ENCODE data around the gene ZNF841. TPM values are rescaled to one million over a fixed set of nuclear protein-coding genes. Genes with fewer than 3 reads are reported as not detected.

The ZNF841 gene
- total and polyA plus RNA-seq, 9 of the 15 experiments (the other 6 are each of a cell fraction or from before 2014, with no cell fraction given), result 3.1 to 17.1 (median 11.0) TPM

DNA sequence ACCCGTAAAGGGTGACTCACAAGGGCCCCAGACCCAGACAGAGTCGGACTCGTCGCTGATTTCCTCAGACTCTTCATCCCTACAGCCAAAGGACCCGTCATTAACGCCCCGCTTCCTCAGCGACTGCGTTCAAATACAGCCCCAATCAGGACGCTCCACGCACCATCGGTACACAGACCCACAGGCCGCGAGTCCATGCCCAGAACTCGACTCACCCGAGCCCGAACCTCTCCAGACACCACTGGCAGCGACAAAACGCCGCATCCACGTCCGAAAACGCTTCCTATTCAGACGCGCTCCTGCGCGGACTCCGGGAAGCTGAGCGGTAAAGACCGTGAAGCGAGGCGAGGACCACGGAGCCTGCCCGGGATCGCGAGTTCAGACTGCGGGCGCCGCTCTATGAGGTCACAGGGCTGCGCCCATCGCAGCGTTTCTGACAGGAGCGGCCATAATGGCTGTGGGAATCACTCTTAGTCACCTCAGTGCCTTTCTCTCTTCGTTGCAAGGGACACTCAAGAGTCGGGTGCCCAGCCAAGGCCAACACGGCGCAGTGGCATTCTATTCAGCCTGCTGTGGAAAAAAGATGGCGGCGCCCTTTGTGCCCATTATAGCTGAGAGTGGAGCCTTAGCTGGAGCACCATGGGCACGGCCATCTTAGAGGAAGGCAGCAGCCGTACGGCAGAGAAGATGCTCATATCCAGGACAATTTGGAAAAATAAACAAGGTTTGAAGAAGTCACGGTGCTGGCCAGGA lies 67.4 kb downstream of the ZNF841 start, which contains the start of gene ZNF614 (continued):
- TF ChIP-seq, protein P1, sequence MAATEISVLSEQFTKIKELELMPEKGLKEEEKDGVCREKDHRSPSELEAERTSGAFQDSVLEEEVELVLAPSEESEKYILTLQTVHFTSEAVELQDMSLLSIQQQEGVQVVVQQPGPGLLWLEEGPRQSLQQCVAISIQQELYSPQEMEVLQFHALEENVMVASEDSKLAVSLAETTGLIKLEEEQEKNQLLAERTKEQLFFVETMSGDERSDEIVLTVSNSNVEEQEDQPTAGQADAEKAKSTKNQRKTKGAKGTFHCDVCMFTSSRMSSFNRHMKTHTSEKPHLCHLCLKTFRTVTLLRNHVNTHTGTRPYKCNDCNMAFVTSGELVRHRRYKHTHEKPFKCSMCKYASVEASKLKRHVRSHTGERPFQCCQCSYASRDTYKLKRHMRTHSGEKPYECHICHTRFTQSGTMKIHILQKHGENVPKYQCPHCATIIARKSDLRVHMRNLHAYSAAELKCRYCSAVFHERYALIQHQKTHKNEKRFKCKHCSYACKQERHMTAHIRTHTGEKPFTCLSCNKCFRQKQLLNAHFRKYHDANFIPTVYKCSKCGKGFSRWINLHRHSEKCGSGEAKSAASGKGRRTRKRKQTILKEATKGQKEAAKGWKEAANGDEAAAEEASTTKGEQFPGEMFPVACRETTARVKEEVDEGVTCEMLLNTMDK (IDR thresholded peaks at IDR 0.05; ENCODE audit: borderline replicate concordance, insufficient read depth, low read depth, low read length, poor library complexity, severe bottlenecking), result no peak
- TF ChIP-seq ERF (CRISPR knock-in tag; IDR thresholded peaks at IDR 0.05), result 0 out of 2 replicates have a peak, but pooled peaks have one; percentile 23
- no peak for TF ChIP-seq POLR3A (IDR thresholded peaks at IDR 0.05; ENCODE audit: borderline replicate concordance, extremely low read depth, insufficient read depth, insufficient read length)
- TF ChIP-seq L3MBTL2 (IDR thresholded peaks at IDR 0.05), result peak; percentile 95
- no peak for TF ChIP-seq KLF10 (CRISPR knock-in tag; IDR thresholded peaks at IDR 0.05)
- TF ChIP-seq, protein P2, sequence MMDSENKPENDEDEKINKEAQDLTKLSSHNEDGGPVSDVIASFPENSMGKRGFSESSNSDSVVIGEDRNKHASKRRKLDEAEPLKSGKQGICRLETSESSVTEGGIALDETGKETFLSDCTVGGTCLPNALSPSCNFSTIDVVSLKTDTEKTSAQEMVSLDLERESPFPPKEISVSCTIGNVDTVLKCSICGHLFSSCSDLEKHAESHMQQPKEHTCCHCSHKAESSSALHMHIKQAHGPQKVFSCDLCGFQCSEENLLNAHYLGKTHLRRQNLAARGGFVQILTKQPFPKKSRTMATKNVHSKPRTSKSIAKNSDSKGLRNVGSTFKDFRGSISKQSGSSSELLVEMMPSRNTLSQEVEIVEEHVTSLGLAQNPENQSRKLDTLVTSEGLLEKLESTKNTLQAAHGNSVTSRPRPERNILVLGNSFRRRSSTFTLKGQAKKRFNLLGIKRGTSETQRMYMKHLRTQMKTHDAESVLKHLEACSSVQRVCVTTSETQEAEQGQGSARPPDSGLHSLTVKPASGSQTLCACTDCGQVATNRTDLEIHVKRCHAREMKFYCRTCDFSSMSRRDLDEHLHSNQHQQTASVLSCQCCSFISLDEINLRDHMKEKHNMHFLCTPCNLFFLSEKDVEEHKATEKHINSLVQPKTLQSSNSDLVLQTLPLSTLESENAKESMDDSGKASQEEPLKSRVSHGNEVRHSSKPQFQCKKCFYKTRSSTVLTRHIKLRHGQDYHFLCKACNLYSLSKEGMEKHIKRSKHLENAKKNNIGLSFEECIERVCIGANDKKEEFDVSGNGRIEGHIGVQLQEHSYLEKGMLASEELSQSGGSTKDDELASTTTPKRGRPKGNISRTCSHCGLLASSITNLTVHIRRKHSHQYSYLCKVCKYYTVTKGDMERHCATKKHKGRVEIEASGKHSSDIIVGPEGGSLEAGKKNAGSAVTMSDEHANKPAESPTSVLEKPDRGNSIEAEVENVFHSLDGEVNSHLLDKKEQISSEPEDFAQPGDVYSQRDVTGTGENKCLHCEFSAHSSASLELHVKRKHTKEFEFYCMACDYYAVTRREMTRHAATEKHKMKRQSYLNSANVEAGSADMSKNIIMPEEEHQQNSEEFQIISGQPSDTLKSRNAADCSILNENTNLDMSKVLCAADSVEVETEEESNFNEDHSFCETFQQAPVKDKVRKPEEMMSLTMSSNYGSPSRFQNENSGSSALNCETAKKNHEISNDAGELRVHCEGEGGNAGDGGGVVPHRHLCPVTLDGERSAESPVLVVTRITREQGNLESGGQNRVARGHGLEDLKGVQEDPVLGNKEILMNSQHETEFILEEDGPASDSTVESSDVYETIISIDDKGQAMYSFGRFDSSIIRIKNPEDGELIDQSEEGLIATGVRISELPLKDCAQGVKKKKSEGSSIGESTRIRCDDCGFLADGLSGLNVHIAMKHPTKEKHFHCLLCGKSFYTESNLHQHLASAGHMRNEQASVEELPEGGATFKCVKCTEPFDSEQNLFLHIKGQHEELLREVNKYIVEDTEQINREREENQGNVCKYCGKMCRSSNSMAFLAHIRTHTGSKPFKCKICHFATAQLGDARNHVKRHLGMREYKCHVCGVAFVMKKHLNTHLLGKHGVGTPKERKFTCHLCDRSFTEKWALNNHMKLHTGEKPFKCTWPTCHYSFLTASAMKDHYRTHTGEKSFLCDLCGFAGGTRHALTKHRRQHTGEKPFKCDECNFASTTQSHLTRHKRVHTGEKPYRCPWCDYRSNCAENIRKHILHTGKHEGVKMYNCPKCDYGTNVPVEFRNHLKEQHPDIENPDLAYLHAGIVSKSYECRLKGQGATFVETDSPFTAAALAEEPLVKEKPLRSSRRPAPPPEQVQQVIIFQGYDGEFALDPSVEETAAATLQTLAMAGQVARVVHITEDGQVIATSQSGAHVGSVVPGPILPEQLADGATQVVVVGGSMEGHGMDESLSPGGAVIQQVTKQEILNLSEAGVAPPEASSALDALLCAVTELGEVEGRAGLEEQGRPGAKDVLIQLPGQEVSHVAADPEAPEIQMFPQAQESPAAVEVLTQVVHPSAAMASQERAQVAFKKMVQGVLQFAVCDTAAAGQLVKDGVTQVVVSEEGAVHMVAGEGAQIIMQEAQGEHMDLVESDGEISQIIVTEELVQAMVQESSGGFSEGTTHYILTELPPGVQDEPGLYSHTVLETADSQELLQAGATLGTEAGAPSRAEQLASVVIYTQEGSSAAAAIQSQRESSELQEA (IDR thresholded peaks at IDR 0.05; ENCODE audit: low read depth), result no peak
- no peak for TF ChIP-seq ZNF561 (CRISPR knock-in tag; conservative IDR thresholded peaks at IDR 0.05)
- peak; percentile 94 for TF ChIP-seq HCFC1 (IDR thresholded peaks at IDR 0.05; ENCODE audit: low read depth, low read length)
- TF ChIP-seq FOS (IDR thresholded peaks at IDR 0.05; ENCODE audit: extremely low read depth, insufficient read length), result no peak
- TF ChIP-seq, protein P3, sequence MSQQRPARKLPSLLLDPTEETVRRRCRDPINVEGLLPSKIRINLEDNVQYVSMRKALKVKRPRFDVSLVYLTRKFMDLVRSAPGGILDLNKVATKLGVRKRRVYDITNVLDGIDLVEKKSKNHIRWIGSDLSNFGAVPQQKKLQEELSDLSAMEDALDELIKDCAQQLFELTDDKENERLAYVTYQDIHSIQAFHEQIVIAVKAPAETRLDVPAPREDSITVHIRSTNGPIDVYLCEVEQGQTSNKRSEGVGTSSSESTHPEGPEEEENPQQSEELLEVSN (IDR thresholded peaks at IDR 0.05; ENCODE audit: borderline replicate concordance in 1 of 2, extremely low read depth in 1 of 2, insufficient read depth in 1 of 2, insufficient read length in 1 of 2, low read depth in 1 of 2, low read length in 1 of 2, poor library complexity in 1 of 2, severe bottlenecking in 1 of 2), result peak; percentile 87 to 92
- no peak for TF ChIP-seq ZEB2 (IDR thresholded peaks at IDR 0.05)
- TF ChIP-seq YBX1 (IDR thresholded peaks at IDR 0.05), result no peak
- TF ChIP-seq, protein P4, sequence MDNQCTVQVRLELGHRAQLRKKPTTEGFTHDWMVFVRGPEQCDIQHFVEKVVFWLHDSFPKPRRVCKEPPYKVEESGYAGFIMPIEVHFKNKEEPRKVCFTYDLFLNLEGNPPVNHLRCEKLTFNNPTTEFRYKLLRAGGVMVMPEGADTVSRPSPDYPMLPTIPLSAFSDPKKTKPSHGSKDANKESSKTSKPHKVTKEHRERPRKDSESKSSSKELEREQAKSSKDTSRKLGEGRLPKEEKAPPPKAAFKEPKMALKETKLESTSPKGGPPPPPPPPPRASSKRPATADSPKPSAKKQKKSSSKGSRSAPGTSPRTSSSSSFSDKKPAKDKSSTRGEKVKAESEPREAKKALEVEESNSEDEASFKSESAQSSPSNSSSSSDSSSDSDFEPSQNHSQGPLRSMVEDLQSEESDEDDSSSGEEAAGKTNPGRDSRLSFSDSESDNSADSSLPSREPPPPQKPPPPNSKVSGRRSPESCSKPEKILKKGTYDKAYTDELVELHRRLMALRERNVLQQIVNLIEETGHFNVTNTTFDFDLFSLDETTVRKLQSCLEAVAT (IDR thresholded peaks at IDR 0.05), result peak; percentile 11 to 79; a peak in 2 of 4 replicates
- no peak for TF ChIP-seq ZNF384 (IDR thresholded peaks at IDR 0.05; ENCODE audit: low read depth, low read length)
- no peak for TF ChIP-seq ELF2 (CRISPR knock-in tag; IDR thresholded peaks at IDR 0.05)
